ENCODE data around the gene TMEM269. TPM values are rescaled to one million over a fixed set of nuclear protein-coding genes. Genes with fewer than 3 reads are reported as not detected.
A peak's percentile ranks its signal among the peaks of the same experiment; 100 is the strongest.

TMEM269 gene
- total and polyA plus RNA-seq, 9 of the 15 experiments (the other 6 are each of a cell fraction or from before 2014, with no cell fraction given) = 0.09 to 0.49 (median 0.21) TPM

GRCh38 chr1:42822800-42823392 lies 38.1 kb downstream of the TMEM269 start (continued):
- TF ChIP-seq E2F1 (CRISPR knock-in tag; IDR thresholded peaks at IDR 0.05) (no peak), RUNX1 (IDR thresholded peaks at IDR 0.05; ENCODE audit: low read depth) (no peak), SNRNP70 (optimal IDR thresholded peaks at IDR 0.05; ENCODE audit: low read depth, low read length) (no peak), ARNT (IDR thresholded peaks at IDR 0.05) (0 out of 4 replicates have a peak, but pooled peaks of 1 of the 2 experiments have one; percentile 46), EP300 (IDR thresholded peaks at IDR 0.05; ENCODE audit: low read length) (peak; percentile 39; the same call in 1 of the 2 replicates), KAT7 (CRISPR knock-in tag; IDR thresholded peaks at IDR 0.05; ENCODE audit: borderline replicate concordance) (no peak), ELF1 (tag; IDR thresholded peaks at IDR 0.05) (no peak), FUS (optimal IDR thresholded peaks at IDR 0.05; ENCODE audit: low read depth, low read length) (no peak), COPS2 (conservative IDR thresholded peaks at IDR 0.05) (no peak), GTF3C2 (IDR thresholded peaks at IDR 0.05; ENCODE audit: borderline replicate concordance, extremely low read depth, insufficient read length) (no peak), ZFX (CRISPR knock-in tag; IDR thresholded peaks at IDR 0.05) (no peak), MTA1 (IDR thresholded peaks at IDR 0.05; ENCODE audit: borderline replicate concordance) (no peak; the same call in 1 of the 2 replicates), CCAR2 (IDR thresholded peaks at IDR 0.05; ENCODE audit: low read depth, low read length) (no peak), FOXP4 (CRISPR knock-in tag; IDR thresholded peaks at IDR 0.05; ENCODE audit: borderline replicate concordance) (no peak), PRPF4 (IDR thresholded peaks at IDR 0.05; ENCODE audit: insufficient read depth, low read depth, low read length, poor library complexity, severe bottlenecking) (no peak), E2F6 (IDR thresholded peaks at IDR 0.05; ENCODE audit: borderline replicate concordance in 1 of 2, extremely low read depth in 1 of 2, insufficient read depth in 1 of 2, insufficient read length in 1 of 2, low read depth in 1 of 2, low read length in 1 of 2, poor library complexity in 1 of 2, severe bottlenecking in 1 of 2) (no peak), PYGO2 (tag; IDR thresholded peaks at IDR 0.05) (no peak), KDM1A (IDR thresholded peaks at IDR 0.05) (peak in 1 of 2 experiments; percentile 62; a peak in 3 of 4 replicates), GABPA (tag; conservative IDR thresholded peaks at IDR 0.05; ENCODE audit: low read depth) (no peak)
